Fibroblast of the aortic adventitia (primary cell): ENCODE results near the gene BUD13. TPM values are rescaled to one million over a fixed set of nuclear protein-coding genes. Genes with fewer than 3 reads are reported as not detected.

Experiments
- DNase-seq: peaks from one replicate; pipeline ENCODE4 v3.0.0-alpha.2; 2010; ENCODE audit warnings: low read depth
- H3K4me3 ChIP-seq: 2 replicates; pipeline ENCODE4 v1.5.1; 2011; ENCODE audit warnings: low read depth, mild to moderate bottlenecking, control low read depth, low read length, moderate library complexity
- CTCF ChIP-seq: IDR thresholded peaks from 2 replicates; pipeline ENCODE4 v1.5.1; 2011; ENCODE audit warnings: mild to moderate bottlenecking, low read length, control low read depth, inconsistent platforms; ENCODE audit not compliant: insufficient read depth
- total RNA-seq: library from RNA; depleted of rRNA; stranded (reverse); fragments of >200 nt; gene quantifications from 2 replicates; pipeline ENCODE4 v1.2.3, GENCODE V29; 2012; ENCODE audit warnings: low replicate concordance

Gene BUD13
- total RNA-seq, 1 donor, result 14.6 TPM

GRCh38 chr11:116788975-116789374 is 16.2 kb upstream of the BUD13 start:
- no peak for DNase-seq

GRCh38 chr11:116788534-116788933 is 15.7 kb upstream of the BUD13 start:
- no peak for TF ChIP-seq CTCF
- peak overlapping the region; percentile 87 for H3K4me3 ChIP-seq
- DNase-seq, result no peak

More at GRCh38 chr11:116788975-116789374, 16.2 kb upstream of the BUD13 start:
- TF ChIP-seq CTCF, result no peak
- no peak overlapping the region for H3K4me3 ChIP-seq

GRCh38 chr11:116787786-116788486 is 15.1 kb upstream of the BUD13 start, which contains the start of gene ZPR1:
ZPR1 (minus strand) TSS chr11:116788023; CDS start chr11:116787990, 33 bp downstream.
- DNase-seq, result peak; percentile 67
- TF ChIP-seq CTCF, result no peak
- H3K4me3 ChIP-seq, result peak within 1 kb of the TSS; percentile 87

GRCh38 chr11:116787436-116787785 is 14.6 kb upstream of the BUD13 start:
- DNase-seq, result no peak
- H3K4me3 ChIP-seq, result peak overlapping the region; percentile 87
- TF ChIP-seq CTCF, result no peak

- TF ChIP-seq CTCF, result no peak
- peak overlapping the region; percentile 87 for H3K4me3 ChIP-seq
- no peak for DNase-seq
Observed at GRCh38 chr11:116786966-116787365, 14.2 kb upstream of the BUD13 start.

GRCh38 chr11:116786326-116786725 is 13.5 kb upstream of the BUD13 start:
- DNase-seq, result no peak
- peak overlapping the region; percentile 15 for H3K4me3 ChIP-seq
- TF ChIP-seq CTCF, result no peak

GRCh38 chr11:116782728-116783127 is 9.9 kb upstream of the BUD13 start:
- peak; percentile 38 for DNase-seq
- H3K4me3 ChIP-seq, result no peak overlapping the region
- no peak for TF ChIP-seq CTCF
